ENCODE measurements around the gene RIN2. TPM values are rescaled to one million over a fixed set of nuclear protein-coding genes. Genes with fewer than 3 reads are reported as not detected.

Gene RIN2
- total and polyA plus RNA-seq, 2 experiments from 2014 or later = 0.08 to 1.4 TPM

GRCh38 chr20:19723813-19724430 lies 34.1 kb upstream of the RIN2 start:
- no peaks in the 10 kb centered on the region for H3K4me1 ChIP-seq (ENCODE audit: insufficient read depth)
- TF ChIP-seq ZNF462 (CRISPR knock-in tag; IDR thresholded peaks at IDR 0.05) (no peak), JUNB (IDR thresholded peaks at IDR 0.05; ENCODE audit: unreplicated experiment) (no peak), CREB1 (CRISPR knock-in tag; IDR thresholded peaks at IDR 0.05; ENCODE audit: low read depth) (no peak), ETS1 (IDR thresholded peaks at IDR 0.05) (no peak), EZH2phosphoT487 (IDR thresholded peaks at IDR 0.05; ENCODE audit: unreplicated experiment) (no peak), POLR2AphosphoS5 (IDR thresholded peaks at IDR 0.05; ENCODE audit: low read depth) (no peak), ZNF331 (CRISPR knock-in tag; IDR thresholded peaks at IDR 0.05; ENCODE audit: low read depth) (no peak), EZH2 (IDR thresholded peaks at IDR 0.05; ENCODE audit: low read depth, unreplicated experiment) (no peak), NANOG (IDR thresholded peaks at IDR 0.05; ENCODE audit: borderline replicate concordance) (no peak), REST (IDR thresholded peaks at IDR 0.05; ENCODE audit: unreplicated experiment) (no peak), STAT1 (IDR thresholded peaks at IDR 0.05; ENCODE audit: unreplicated experiment) (no peak), ZNF114 (CRISPR knock-in tag; IDR thresholded peaks at IDR 0.05) (no peak), CTCF (conservative IDR thresholded peaks at IDR 0.05; ENCODE audit: low read depth in 2 of 2) (no peak)
- Mint-ChIP-seq H3K4me1 (no peaks in the 10 kb centered on the region), H3K4me3 (no peak overlapping the region), H3K27me3 (ENCODE audit: insufficient read depth, low read depth, poor library complexity) (peaks cover 5% of the 10 kb centered on the region), H3K36me3 (ENCODE audit: low read depth) (no peaks in the 10 kb centered on the region), H3K27ac (no peak overlapping the region), H3K9me3 (no peaks in the 10 kb centered on the region; the same call in 2 of the 3 replicates)
- no peak overlapping the region for H3K4me2 ChIP-seq
- H3K79me2 ChIP-seq (replicated peaks; ENCODE audit: insufficient read depth) = no peaks in the 10 kb centered on the region
- no peaks in the 10 kb centered on the region for H3F3A ChIP-seq (replicated peaks; ENCODE audit: low read depth)
- H4K20me1 ChIP-seq (replicated peaks; ENCODE audit: insufficient read depth) = no peaks in the 10 kb centered on the region
- H3K36me3 ChIP-seq (ENCODE audit: insufficient read depth) = no peaks in the 10 kb centered on the region
- DNase-seq (ENCODE audit: low spot score) (no peak), ATAC-seq (no peak)
- H3K27me3 ChIP-seq (ENCODE audit: insufficient read depth) = no peaks in the 10 kb centered on the region
- no peak overlapping the region for H3K27ac ChIP-seq (ENCODE audit: low read depth)
- no peak overlapping the region for H2AFZ ChIP-seq
- H3K9me2 ChIP-seq (ENCODE audit: insufficient read depth) = no peaks in the 10 kb centered on the region
- H3K4me3 ChIP-seq = no peak overlapping the region

All from GM23338 (cell line).